ENCODE results near the gene APBB1IP.
"Not testable (repeated sequence)": the region's sequence is repeated elsewhere in the genome, so short reads cannot be mapped to it uniquely, and the experiment has no call there.

The APBB1IP gene

GRCh38 chr10:26486304-26486703 is 48.2 kb downstream of the APBB1IP start:
- Histone ChIP-seq H3K4me1 (ENCODE audit: control insufficient read depth in 1 of 2, insufficient read depth in 2 of 2, low read length in 2 of 2) (peaks cover 0 to 7% of the 10 kb centered on the region in 2 donors), H3K9me3 (ENCODE audit: control insufficient read depth in 1 of 2, low read length in 2 of 2) (no peaks in the 10 kb centered on the region), H3K36me3 (ENCODE audit: control insufficient read depth in 1 of 2, insufficient read depth in 2 of 2, low read length in 2 of 2) (no peaks in the 10 kb centered on the region), H3K4me3 (ENCODE audit: low read depth in 1 of 2, low read length in 2 of 2) (no peak overlapping the region), H3K27me3 (ENCODE audit: control insufficient read depth in 1 of 2, insufficient read depth in 2 of 2, low read length in 2 of 2) (no peaks in the 10 kb centered on the region), H3K9ac (ENCODE audit: low read depth in 1 of 2, low read length in 2 of 2) (no peak overlapping the region), H3K27ac (ENCODE audit: low read depth, low read length) (no peak overlapping the region)

- H3K4me3 ChIP-seq (ENCODE audit: low read depth in 1 of 2, low read length in 2 of 2): no peak overlapping the region
- H3K4me1 ChIP-seq (ENCODE audit: control insufficient read depth in 1 of 2, insufficient read depth in 2 of 2, low read length in 2 of 2): peaks cover 0 to 7% of the 10 kb centered on the region in 2 donors
- no peak overlapping the region for H3K9ac ChIP-seq (ENCODE audit: low read depth in 1 of 2, low read length in 2 of 2)
- H3K27me3 ChIP-seq (ENCODE audit: control insufficient read depth in 1 of 2, insufficient read depth in 2 of 2, low read length in 2 of 2): no peaks in the 10 kb centered on the region
- H3K36me3 ChIP-seq (ENCODE audit: control insufficient read depth in 1 of 2, insufficient read depth in 2 of 2, low read length in 2 of 2): no peaks in the 10 kb centered on the region
- peak overlapping the region; percentile 34 for H3K27ac ChIP-seq (ENCODE audit: low read depth, low read length)
- H3K9me3 ChIP-seq (ENCODE audit: control insufficient read depth in 1 of 2, low read length in 2 of 2): no peaks in the 10 kb centered on the region
Measured at GRCh38 chr10:26486990-26487850, 49.1 kb downstream of the APBB1IP start.

GRCh38 chr10:26488344-26488743 is 50.2 kb downstream of the APBB1IP start:
- Histone ChIP-seq H3K27ac (ENCODE audit: low read depth, low read length) (no peak overlapping the region), H3K27me3 (ENCODE audit: control insufficient read depth in 1 of 2, insufficient read depth in 2 of 2, low read length in 2 of 2) (no peaks in the 10 kb centered on the region), H3K9me3 (ENCODE audit: control insufficient read depth in 1 of 2, low read length in 2 of 2) (no peaks in the 10 kb centered on the region), H3K4me3 (ENCODE audit: low read depth in 1 of 2, low read length in 2 of 2) (no peak overlapping the region), H3K4me1 (ENCODE audit: control insufficient read depth in 1 of 2, insufficient read depth in 2 of 2, low read length in 2 of 2) (peaks cover 0 to 7% of the 10 kb centered on the region in 2 donors), H3K36me3 (ENCODE audit: control insufficient read depth in 1 of 2, insufficient read depth in 2 of 2, low read length in 2 of 2) (no peaks in the 10 kb centered on the region), H3K9ac (ENCODE audit: low read depth in 1 of 2, low read length in 2 of 2) (no peak overlapping the region)

GRCh38 chr10:26489081-26489480 is 50.9 kb downstream of the APBB1IP start:
- no peaks in the 10 kb centered on the region for H3K36me3 ChIP-seq (ENCODE audit: control insufficient read depth in 1 of 2, insufficient read depth in 2 of 2, low read length in 2 of 2)
- no peak overlapping the region for H3K9ac ChIP-seq (ENCODE audit: low read depth in 1 of 2, low read length in 2 of 2)
- no peak overlapping the region for H3K27ac ChIP-seq (ENCODE audit: low read depth, low read length)

GRCh38 chr10:26490367-26490766 is 52.2 kb downstream of the APBB1IP start:
- not testable (repeated sequence) for H3K4me1 ChIP-seq (ENCODE audit: control insufficient read depth in 1 of 2, insufficient read depth in 2 of 2, low read length in 2 of 2); H3K9me3 ChIP-seq (ENCODE audit: control insufficient read depth in 1 of 2, low read length in 2 of 2)

More at GRCh38 chr10:26489081-26489480, 50.9 kb downstream of the APBB1IP start:
- H3K4me1 ChIP-seq (ENCODE audit: control insufficient read depth in 1 of 2, insufficient read depth in 2 of 2, low read length in 2 of 2): peaks cover 0 to 7% of the 10 kb centered on the region in 2 donors
- no peak overlapping the region for H3K4me3 ChIP-seq (ENCODE audit: low read depth in 1 of 2, low read length in 2 of 2)
- H3K9me3 ChIP-seq (ENCODE audit: control insufficient read depth in 1 of 2, low read length in 2 of 2): no peaks in the 10 kb centered on the region
- H3K27me3 ChIP-seq (ENCODE audit: control insufficient read depth in 1 of 2, insufficient read depth in 2 of 2, low read length in 2 of 2): no peaks in the 10 kb centered on the region

GRCh38 chr10:26491276-26491675 is 53.1 kb downstream of the APBB1IP start:
- no peaks in the 10 kb centered on the region for H3K36me3 ChIP-seq (ENCODE audit: control insufficient read depth in 1 of 2, insufficient read depth in 2 of 2, low read length in 2 of 2)
- no peak overlapping the region for H3K27ac ChIP-seq (ENCODE audit: low read depth, low read length)
- no peak overlapping the region for H3K4me3 ChIP-seq (ENCODE audit: low read depth in 1 of 2, low read length in 2 of 2)
- no peaks in the 10 kb centered on the region for H3K9me3 ChIP-seq (ENCODE audit: control insufficient read depth in 1 of 2, low read length in 2 of 2)
- peaks cover 0 to 7% of the 10 kb centered on the region in 2 donors for H3K4me1 ChIP-seq (ENCODE audit: control insufficient read depth in 1 of 2, insufficient read depth in 2 of 2, low read length in 2 of 2)
- H3K9ac ChIP-seq (ENCODE audit: low read depth in 1 of 2, low read length in 2 of 2): no peak overlapping the region
- no peaks in the 10 kb centered on the region for H3K27me3 ChIP-seq (ENCODE audit: control insufficient read depth in 1 of 2, insufficient read depth in 2 of 2, low read length in 2 of 2)

More at GRCh38 chr10:26490367-26490766, 52.2 kb downstream of the APBB1IP start:
- not testable (repeated sequence) for H3K27ac ChIP-seq (ENCODE audit: low read depth, low read length); H3K27me3 ChIP-seq (ENCODE audit: control insufficient read depth in 1 of 2, insufficient read depth in 2 of 2, low read length in 2 of 2); H3K4me3 ChIP-seq (ENCODE audit: low read depth in 1 of 2, low read length in 2 of 2); H3K9ac ChIP-seq (ENCODE audit: low read depth in 1 of 2, low read length in 2 of 2); H3K36me3 ChIP-seq (ENCODE audit: control insufficient read depth in 1 of 2, insufficient read depth in 2 of 2, low read length in 2 of 2)

DNA sequence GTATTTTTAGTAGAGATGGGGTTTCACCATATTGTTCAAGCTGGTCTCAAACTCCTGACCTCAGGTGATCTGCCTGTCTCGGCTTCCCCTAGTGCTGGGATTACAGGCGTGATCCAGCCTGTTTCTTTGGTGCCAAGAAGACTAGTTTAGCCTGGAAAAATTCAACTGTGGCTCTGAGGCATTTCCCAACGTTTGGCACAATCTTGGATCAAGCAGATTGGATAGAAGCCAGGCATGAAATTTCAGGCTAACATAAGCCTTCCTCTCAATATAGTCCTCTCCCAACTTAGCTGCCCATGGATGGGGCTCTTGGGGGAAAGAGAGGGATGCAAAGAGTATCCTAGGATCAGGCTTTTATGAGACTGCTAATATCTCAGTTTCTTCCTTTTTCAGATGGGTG is 53.8 kb downstream of the APBB1IP start:
- Histone ChIP-seq H3K9me3 (ENCODE audit: control insufficient read depth in 1 of 2, low read length in 2 of 2) (no peaks in the 10 kb centered on the region), H3K4me1 (ENCODE audit: control insufficient read depth in 1 of 2, insufficient read depth in 2 of 2, low read length in 2 of 2) (peaks cover 0 to 7% of the 10 kb centered on the region in 2 donors), H3K27me3 (ENCODE audit: control insufficient read depth in 1 of 2, insufficient read depth in 2 of 2, low read length in 2 of 2) (no peaks in the 10 kb centered on the region), H3K9ac (ENCODE audit: low read depth in 1 of 2, low read length in 2 of 2) (no peak overlapping the region), H3K36me3 (ENCODE audit: control insufficient read depth in 1 of 2, insufficient read depth in 2 of 2, low read length in 2 of 2) (no peaks in the 10 kb centered on the region), H3K27ac (ENCODE audit: low read depth, low read length) (no peak overlapping the region), H3K4me3 (ENCODE audit: low read depth in 1 of 2, low read length in 2 of 2) (no peak overlapping the region)

GRCh38 chr10:26492725-26493124 is 54.6 kb downstream of the APBB1IP start:
- H3K27me3 ChIP-seq (ENCODE audit: control insufficient read depth in 1 of 2, insufficient read depth in 2 of 2, low read length in 2 of 2); H3K4me3 ChIP-seq (ENCODE audit: low read depth in 1 of 2, low read length in 2 of 2); H3K36me3 ChIP-seq (ENCODE audit: control insufficient read depth in 1 of 2, insufficient read depth in 2 of 2, low read length in 2 of 2); H3K4me1 ChIP-seq (ENCODE audit: control insufficient read depth in 1 of 2, insufficient read depth in 2 of 2, low read length in 2 of 2); H3K9me3 ChIP-seq (ENCODE audit: control insufficient read depth in 1 of 2, low read length in 2 of 2); H3K9ac ChIP-seq (ENCODE audit: low read depth in 1 of 2, low read length in 2 of 2); H3K27ac ChIP-seq (ENCODE audit: low read depth, low read length): not testable (repeated sequence)

DNA sequence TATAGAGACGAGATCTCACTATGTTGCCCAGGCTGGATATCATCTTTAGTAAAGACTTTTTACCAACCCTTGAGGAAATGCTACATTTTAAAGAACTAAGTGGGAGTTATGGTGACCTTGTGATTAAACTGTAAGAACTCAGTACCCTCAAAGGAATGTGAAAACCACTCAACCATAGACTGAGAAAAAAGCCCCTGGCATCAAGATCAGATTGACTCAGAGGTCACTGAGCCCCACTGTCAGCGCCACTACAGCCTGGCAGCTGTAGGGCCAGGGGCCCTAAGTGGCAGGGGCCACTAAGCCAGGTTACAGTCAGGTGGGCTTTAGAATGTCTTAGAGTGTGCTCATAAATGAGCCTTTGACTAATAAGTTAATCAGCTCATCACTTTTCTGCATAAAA is 55.9 kb downstream of the APBB1IP start:
- no peak overlapping the region for H3K27ac ChIP-seq (ENCODE audit: low read depth, low read length)
- H3K4me3 ChIP-seq (ENCODE audit: low read depth in 1 of 2, low read length in 2 of 2): no peak overlapping the region
- H3K9ac ChIP-seq (ENCODE audit: low read depth in 1 of 2, low read length in 2 of 2): no peak overlapping the region
- no peaks in the 10 kb centered on the region for H3K36me3 ChIP-seq (ENCODE audit: control insufficient read depth in 1 of 2, insufficient read depth in 2 of 2, low read length in 2 of 2)
- H3K27me3 ChIP-seq (ENCODE audit: control insufficient read depth in 1 of 2, insufficient read depth in 2 of 2, low read length in 2 of 2): no peaks in the 10 kb centered on the region
- H3K9me3 ChIP-seq (ENCODE audit: control insufficient read depth in 1 of 2, low read length in 2 of 2): no peaks in the 10 kb centered on the region
- H3K4me1 ChIP-seq (ENCODE audit: control insufficient read depth in 1 of 2, insufficient read depth in 2 of 2, low read length in 2 of 2): no peaks in the 10 kb centered on the region

- Histone ChIP-seq H3K36me3 (ENCODE audit: control insufficient read depth in 1 of 2, insufficient read depth in 2 of 2, low read length in 2 of 2) (peaks cover 0 to 6% of the 10 kb centered on the region in 2 donors), H3K27ac (ENCODE audit: low read depth, low read length) (no peak overlapping the region), H3K4me1 (ENCODE audit: control insufficient read depth in 1 of 2, insufficient read depth in 2 of 2, low read length in 2 of 2) (no peaks in the 10 kb centered on the region), H3K27me3 (ENCODE audit: control insufficient read depth in 1 of 2, insufficient read depth in 2 of 2, low read length in 2 of 2) (no peaks in the 10 kb centered on the region), H3K4me3 (ENCODE audit: low read depth in 1 of 2, low read length in 2 of 2) (no peak overlapping the region), H3K9me3 (ENCODE audit: control insufficient read depth in 1 of 2, low read length in 2 of 2) (no peaks in the 10 kb centered on the region), H3K9ac (ENCODE audit: low read depth in 1 of 2, low read length in 2 of 2) (no peak overlapping the region)
Measured at GRCh38 chr10:26499426-26499825, 61.3 kb downstream of the APBB1IP start.
